ENCODE data around the gene GMDS. TPM values are rescaled to one million over a fixed set of nuclear protein-coding genes. Genes with fewer than 3 reads are reported as not detected.
A peak's percentile ranks its signal among the peaks of the same experiment; 100 is the strongest.

The GMDS gene
- total and polyA plus RNA-seq, 2 of the 13 experiments (the other 11 are each of a cell fraction or from before 2014, with no cell fraction given), result 64.4 to 112 TPM

- TF ChIP-seq FOXK1 (CRISPR knock-in tag; IDR thresholded peaks at IDR 0.05; ENCODE audit: borderline replicate concordance, low read depth), result no peak; the same call in 1 of the 2 replicates
- peak; percentile 68; the same call in 1 of the 2 replicates for TF ChIP-seq HMG20B (CRISPR knock-in tag; conservative IDR thresholded peaks at IDR 0.05)
- peak; percentile 65 for TF ChIP-seq SP5 (CRISPR knock-in tag; IDR thresholded peaks at IDR 0.05; ENCODE audit: borderline replicate concordance, low read depth)
- TF ChIP-seq SKIL (CRISPR knock-in tag; IDR thresholded peaks at IDR 0.05; ENCODE audit: borderline replicate concordance), result no peak
- TF ChIP-seq NCOR1 (IDR thresholded peaks at IDR 0.05; ENCODE audit: borderline replicate concordance, low read length), result peak; percentile 79; the same call in 1 of the 2 replicates
- peak; percentile 82; the same call in 1 of the 2 replicates for TF ChIP-seq SMYD3 (CRISPR knock-in tag; IDR thresholded peaks at IDR 0.05)
- TF ChIP-seq THAP11 (CRISPR knock-in tag; IDR thresholded peaks at IDR 0.05), result peak; percentile 64; the same call in 1 of the 2 replicates
- no peak for TF ChIP-seq SRSF4 (IDR thresholded peaks at IDR 0.05; ENCODE audit: low read depth, low read length, poor library complexity, severe bottlenecking)
- no peak for TF ChIP-seq ZSCAN12 (CRISPR knock-in tag; IDR thresholded peaks at IDR 0.05)
- peak; percentile 51 for TF ChIP-seq MED8 (CRISPR knock-in tag; IDR thresholded peaks at IDR 0.05; ENCODE audit: insufficient replicate concordance)
- no peak for TF ChIP-seq MBNL3 (CRISPR knock-in tag; conservative IDR thresholded peaks at IDR 0.05)
- TF ChIP-seq PITX1 (CRISPR knock-in tag; IDR thresholded peaks at IDR 0.05), result peak; percentile 98
- TF ChIP-seq, protein P1, sequence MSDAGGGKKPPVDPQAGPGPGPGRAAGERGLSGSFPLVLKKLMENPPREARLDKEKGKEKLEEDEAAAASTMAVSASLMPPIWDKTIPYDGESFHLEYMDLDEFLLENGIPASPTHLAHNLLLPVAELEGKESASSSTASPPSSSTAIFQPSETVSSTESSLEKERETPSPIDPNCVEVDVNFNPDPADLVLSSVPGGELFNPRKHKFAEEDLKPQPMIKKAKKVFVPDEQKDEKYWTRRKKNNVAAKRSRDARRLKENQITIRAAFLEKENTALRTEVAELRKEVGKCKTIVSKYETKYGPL (CRISPR knock-in tag; IDR thresholded peaks at IDR 0.05), result no peak
- TF ChIP-seq SIN3A (IDR thresholded peaks at IDR 0.05; ENCODE audit: borderline replicate concordance, low read depth, low read length), result no peak
- no peak for TF ChIP-seq ZNF784 (CRISPR knock-in tag; IDR thresholded peaks at IDR 0.05; ENCODE audit: borderline replicate concordance)
- no peak for TF ChIP-seq GLI4 (CRISPR knock-in tag; IDR thresholded peaks at IDR 0.05; ENCODE audit: borderline replicate concordance)
- TF ChIP-seq RXRB (CRISPR knock-in tag; IDR thresholded peaks at IDR 0.05; ENCODE audit: borderline replicate concordance), result peak; percentile 86
- TF ChIP-seq CREM (IDR thresholded peaks at IDR 0.05), result peak; percentile 78
- no peak for TF ChIP-seq CREM (CRISPR knock-in tag; IDR thresholded peaks at IDR 0.05)
- TF ChIP-seq PCBP2 (optimal IDR thresholded peaks at IDR 0.05; ENCODE audit: low read depth, low read length, poor library complexity, severe bottlenecking), result no peak
- no peak; the same call in 1 of the 2 replicates for TF ChIP-seq MTA1 (CRISPR knock-in tag; IDR thresholded peaks at IDR 0.05; ENCODE audit: borderline replicate concordance)
- TF ChIP-seq NR1H2 (CRISPR knock-in tag; IDR thresholded peaks at IDR 0.05; ENCODE audit: borderline replicate concordance, low read depth), result no peak
- no peak for TF ChIP-seq NCOA5 (CRISPR knock-in tag; IDR thresholded peaks at IDR 0.05)
- TF ChIP-seq RBFOX2 (IDR thresholded peaks at IDR 0.05; ENCODE audit: low read depth, low read length), result peak; percentile 67
- TF ChIP-seq GABPA (IDR thresholded peaks at IDR 0.05; ENCODE audit: low read depth, low read length), result no peak
- peak; percentile 30; the same call in 1 of the 2 replicates for TF ChIP-seq GABPA (CRISPR knock-in tag; IDR thresholded peaks at IDR 0.05; ENCODE audit: low read depth)
- peak; percentile 57; the same call in 1 of the 2 replicates for TF ChIP-seq NR2F2 (IDR thresholded peaks at IDR 0.05; ENCODE audit: borderline replicate concordance, low read depth)
- no peak for TF ChIP-seq HOXA9 (CRISPR knock-in tag; IDR thresholded peaks at IDR 0.05; ENCODE audit: borderline replicate concordance)
- TF ChIP-seq CHCHD3 (CRISPR knock-in tag; IDR thresholded peaks at IDR 0.05), result no peak
- no peak for TF ChIP-seq SCMH1 (CRISPR knock-in tag; IDR thresholded peaks at IDR 0.05; ENCODE audit: borderline replicate concordance)
These were observed 13.6 kb upstream of the GMDS start (continued) for GRCh38 chr6:2259002-2259494.
